Inferior parietal cortex (tissue), 1 donor: ENCODE measurements around the gene CYP11A1.
A peak's percentile ranks its signal among the peaks of the same experiment; 100 is the strongest.

Experiments used
- DNase-seq: peaks from one replicate; pipeline ENCODE4 v3.0.0-alpha.2; 2016; ENCODE audit errors: extremely low spot score

The CYP11A1 gene

GRCh38 chr15:74301583-74302361 lies 65.7 kb downstream of the CYP11A1 start:
- DNase-seq = no peak

GRCh38 chr15:74300057-74300795 lies 67.2 kb downstream of the CYP11A1 start:
- no peak for DNase-seq

DNA sequence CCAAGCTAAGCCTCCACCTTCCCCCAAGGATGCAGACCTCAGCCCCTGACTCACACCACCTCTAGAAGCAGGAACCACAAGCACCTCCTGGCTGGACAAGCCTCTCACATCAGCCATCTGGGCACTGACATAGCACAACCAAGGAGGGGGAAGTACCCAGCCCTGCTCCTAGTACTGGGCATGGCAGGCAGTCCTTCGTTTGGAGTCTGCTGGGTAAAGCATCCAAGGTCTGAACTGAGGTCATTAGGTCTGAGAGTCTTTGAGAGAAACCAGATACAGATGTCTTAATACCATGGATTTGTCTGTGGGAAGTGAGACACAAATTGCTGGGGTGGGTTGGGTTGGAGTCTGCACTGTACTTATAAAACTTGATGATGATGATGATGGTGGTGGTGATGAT lies 69.6 kb downstream of the CYP11A1 start:
- DNase-seq = no peak

DNA sequence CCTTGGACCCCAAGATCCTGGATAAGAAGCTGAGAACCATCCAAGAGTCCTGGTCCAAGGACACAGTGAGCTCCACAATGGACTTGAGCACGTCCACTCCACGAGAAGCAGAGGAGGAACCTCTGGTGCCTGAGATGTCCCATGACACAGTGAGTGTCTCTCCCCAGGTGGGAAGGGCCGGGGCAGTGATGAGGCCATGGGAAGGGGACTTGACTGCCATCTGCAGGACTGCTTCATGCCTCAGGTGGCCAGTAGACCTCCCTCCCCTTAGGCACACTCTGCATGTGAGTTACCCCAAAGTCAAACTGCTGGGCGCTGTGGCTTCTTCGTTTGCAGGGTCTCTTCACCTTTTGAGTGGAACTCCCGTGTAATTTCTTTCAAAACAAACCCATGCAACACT lies 71.6 kb downstream of the CYP11A1 start:
- no peak for DNase-seq

DNA sequence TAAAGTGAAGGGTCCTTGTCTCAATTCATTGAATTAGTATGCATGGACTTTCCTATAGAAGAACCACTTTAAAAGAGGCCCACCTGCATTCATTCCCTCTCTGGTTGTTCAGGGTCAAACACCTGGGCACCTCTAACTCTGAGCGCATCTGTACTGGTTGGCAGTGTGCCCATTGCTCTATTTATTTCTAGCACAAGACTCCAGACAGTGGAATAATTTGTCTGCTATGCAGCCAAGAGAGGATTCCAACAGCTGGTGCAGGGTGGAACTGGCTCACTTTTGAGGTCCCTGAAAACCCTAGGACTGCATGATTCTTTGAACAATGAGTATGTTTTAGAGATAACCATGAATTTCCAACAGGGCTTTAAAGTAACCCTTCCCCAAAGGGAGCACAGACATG lies 73.4 kb downstream of the CYP11A1 start:
- DNase-seq = no peak

- no peak for DNase-seq
Observed at GRCh38 chr15:74293021-74293810, 74.2 kb downstream of the CYP11A1 start.

DNA sequence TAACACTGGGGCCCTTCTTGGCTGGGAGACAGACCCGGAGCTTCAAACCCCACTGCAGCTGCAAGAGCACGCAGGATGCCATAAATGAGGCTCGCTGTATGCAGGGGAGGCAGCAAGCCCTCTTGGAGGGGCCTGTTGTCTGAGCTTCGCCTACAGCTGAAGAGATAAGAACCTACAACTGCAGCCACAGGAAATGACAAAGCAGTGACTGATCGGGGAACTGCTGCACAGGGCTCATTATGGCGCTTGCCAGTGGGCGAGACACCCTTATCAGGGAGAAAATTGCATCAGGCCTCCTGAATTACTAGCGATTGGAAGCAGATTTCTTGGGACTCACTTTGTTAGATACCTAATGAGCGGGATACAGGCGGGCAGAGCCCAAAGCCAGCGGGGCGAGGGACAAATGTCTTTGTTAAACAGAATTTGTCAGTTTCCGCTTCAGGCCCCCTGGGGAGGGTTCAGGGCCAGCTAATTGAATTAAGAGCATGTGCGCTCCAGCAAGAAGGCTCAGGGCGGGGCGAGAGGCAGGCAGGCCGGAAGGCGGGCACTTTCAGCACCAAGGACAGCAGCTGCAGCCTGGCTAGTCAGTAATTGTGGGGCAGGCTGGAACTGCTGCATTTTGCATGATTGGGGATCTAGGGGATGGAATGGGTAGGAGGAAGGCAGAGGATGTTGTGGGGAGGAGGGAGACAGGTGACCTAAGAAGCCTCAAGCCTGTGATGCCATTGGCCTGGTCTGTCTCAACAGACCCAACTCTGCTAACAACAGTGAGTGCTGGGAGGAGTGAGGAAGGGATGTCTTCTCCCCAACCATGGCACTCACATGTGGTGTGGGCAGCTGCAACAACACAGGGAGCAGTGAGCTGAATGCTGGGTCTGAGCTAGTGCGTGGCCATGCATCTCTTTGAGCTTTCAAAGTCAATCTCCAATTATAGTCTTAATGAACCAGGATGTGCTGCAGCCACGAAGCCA lies 76.1 kb downstream of the CYP11A1 start:
- DNase-seq = peak; percentile 64

DNA sequence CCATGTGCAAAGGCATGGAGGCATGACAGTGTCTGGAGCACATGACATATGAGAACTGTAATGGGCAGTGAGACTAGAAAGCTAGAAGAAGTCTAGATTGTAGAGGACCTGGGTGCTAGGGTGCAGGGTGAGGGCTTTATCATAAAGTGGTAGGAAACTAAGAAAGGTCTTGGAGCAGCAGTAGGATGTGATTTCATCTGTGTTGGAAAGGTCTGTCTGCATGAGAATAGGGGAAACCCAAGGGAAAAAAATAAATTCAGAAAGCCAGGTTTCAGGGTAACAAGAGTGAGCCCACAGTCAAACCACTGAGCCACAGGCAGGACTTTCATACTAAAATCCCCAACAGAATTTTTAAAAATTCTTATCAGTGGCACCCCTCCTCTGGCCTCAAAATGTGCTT lies 76.8 kb downstream of the CYP11A1 start:
- no peak for DNase-seq

GRCh38 chr15:74289671-74290070 lies 77.8 kb downstream of the CYP11A1 start:
- no peak for DNase-seq
